ENCODE data around the gene MEN1. TPM values are rescaled to one million over a fixed set of nuclear protein-coding genes. Genes with fewer than 3 reads are reported as not detected.
A peak's percentile ranks its signal among the peaks of the same experiment; 100 is the strongest.

MEN1 gene
- polyA plus RNA-seq, 3 donors from 2014 or later: 15.3 to 36.1 (median 27.1) TPM

GRCh38 chr11:64788321-64789215 is 21.8 kb downstream of the MEN1 start:
- Mint-ChIP-seq H3K27me3 (ENCODE audit: low read depth in 3 of 3) (peaks cover 0 to 3% (median 3%) of the 10 kb centered on the region in 3 donors), H3K27ac (no peak overlapping the region), H3K4me3 (no peak overlapping the region)

GRCh38 chr11:64787526-64788320 is 22.6 kb downstream of the MEN1 start:
- DNase-seq: peak; percentile 40 to 49 (median 46)
- Mint-ChIP-seq H3K9me3 (no peaks in the 10 kb centered on the region), H3K27me3 (ENCODE audit: low read depth in 3 of 3) (peaks cover 0 to 3% (median 3%) of the 10 kb centered on the region in 3 donors), H3K27ac (peak overlapping the region in 1 of 6 donors; percentile 76), H3K4me1 (peaks cover 4 to 5% of the 10 kb centered on the region in 2 donors), H3K4me3 (no peak overlapping the region), H3K36me3 (no peaks in the 10 kb centered on the region)

More at GRCh38 chr11:64788321-64789215, 21.8 kb downstream of the MEN1 start:
- Mint-ChIP-seq H3K36me3 (no peaks in the 10 kb centered on the region), H3K4me1 (peaks cover 4 to 5% of the 10 kb centered on the region in 2 donors), H3K9me3 (no peaks in the 10 kb centered on the region)
- no peak for DNase-seq

GRCh38 chr11:64786308-64786707 is 24.0 kb downstream of the MEN1 start:
- Mint-ChIP-seq H3K27ac (no peak overlapping the region), H3K4me1 (peaks cover 4 to 5% of the 10 kb centered on the region in 2 donors), H3K27me3 (ENCODE audit: low read depth in 3 of 3) (peaks cover 0 to 3% (median 0%) of the 10 kb centered on the region in 3 donors), H3K36me3 (no peaks in the 10 kb centered on the region), H3K9me3 (no peaks in the 10 kb centered on the region), H3K4me3 (no peak overlapping the region)
- no peak for DNase-seq

GRCh38 chr11:64784813-64785581 is 25.4 kb downstream of the MEN1 start:
- DNase-seq: no peak
- Mint-ChIP-seq H3K27ac (no peak overlapping the region), H3K36me3 (no peaks in the 10 kb centered on the region), H3K9me3 (no peaks in the 10 kb centered on the region), H3K4me3 (no peak overlapping the region), H3K4me1 (peaks cover 4 to 11% of the 10 kb centered on the region in 2 donors), H3K27me3 (ENCODE audit: low read depth in 3 of 3) (peaks cover 0 to 5% (median 0%) of the 10 kb centered on the region in 3 donors)

- Mint-ChIP-seq H3K27me3 (ENCODE audit: low read depth in 3 of 3) (peaks cover 20 to 29% (median 20%) of the 10 kb centered on the region in 3 donors), H3K4me1 (peaks cover 42 to 57% of the 10 kb centered on the region in 2 donors), H3K27ac (peak within 1 kb of the TSS; percentile 98 to 100 (median 99)), H3K4me3 (peak within 1 kb of the TSS; percentile 89 to 97 (median 94)), H3K9me3 (no peaks in the 10 kb centered on the region), H3K36me3 (peaks cover 8 to 30% (median 26%) of the 10 kb centered on the region in 3 donors)
- peak; percentile 100 for DNase-seq
Observed at GRCh38 chr11:64778473-64779298, 31.7 kb downstream of the MEN1 start, which contains the start of gene SF1. Gene SF1, minus strand, starts transcription at chr11:64778542. Its CDS starts 150 bp downstream, at chr11:64778392.

- Mint-ChIP-seq H3K4me3 (peak overlapping the region in 4 of 5 donors; percentile 87 to 97 (median 91)), H3K4me1 (peaks cover 45 to 62% of the 10 kb centered on the region in 2 donors), H3K27ac (peak overlapping the region in 5 of 6 donors; percentile 98 to 100 (median 99)), H3K27me3 (ENCODE audit: low read depth in 3 of 3) (peaks cover 20 to 29% (median 20%) of the 10 kb centered on the region in 3 donors), H3K9me3 (no peaks in the 10 kb centered on the region), H3K36me3 (peaks cover 11 to 35% (median 32%) of the 10 kb centered on the region in 3 donors)
- DNase-seq: no peak
Observed at GRCh38 chr11:64778223-64778472, 32.2 kb downstream of the MEN1 start.

- Mint-ChIP-seq H3K9me3 (no peaks in the 10 kb centered on the region), H3K4me3 (peak overlapping the region; percentile 88 to 95 (median 94)), H3K27me3 (ENCODE audit: low read depth in 3 of 3) (peaks cover 20 to 29% (median 20%) of the 10 kb centered on the region in 3 donors), H3K27ac (peak overlapping the region; percentile 86 to 96 (median 92)), H3K36me3 (peaks cover 11 to 40% (median 37%) of the 10 kb centered on the region in 3 donors), H3K4me1 (peaks cover 50 to 68% of the 10 kb centered on the region in 2 donors)
- peak; percentile 82 to 87 (median 87) for DNase-seq
Observed at GRCh38 chr11:64777449-64778222, 32.7 kb downstream of the MEN1 start.

- Mint-ChIP-seq H3K4me1 (peaks cover 58 to 75% of the 10 kb centered on the region in 2 donors), H3K27me3 (ENCODE audit: low read depth in 3 of 3) (peaks cover 20 to 29% (median 20%) of the 10 kb centered on the region in 3 donors), H3K36me3 (peaks cover 11 to 47% (median 42%) of the 10 kb centered on the region in 3 donors), H3K9me3 (no peaks in the 10 kb centered on the region), H3K27ac (peak overlapping the region; percentile 86 to 96 (median 92)), H3K4me3 (peak overlapping the region; percentile 88 to 95 (median 94))
- no peak for DNase-seq
Observed at GRCh38 chr11:64776875-64777274, 33.5 kb downstream of the MEN1 start.

GRCh38 chr11:64776425-64776824 is 33.9 kb downstream of the MEN1 start:
- peaks cover 20 to 29% (median 23%) of the 10 kb centered on the region in 3 donors for H3K27me3 Mint-ChIP-seq (ENCODE audit: low read depth in 3 of 3)
- H3K4me1 Mint-ChIP-seq: peaks cover 62 to 80% of the 10 kb centered on the region in 2 donors
- peak overlapping the region; percentile 88 to 95 (median 94) for H3K4me3 Mint-ChIP-seq
- peak overlapping the region; percentile 86 to 96 (median 92) for H3K27ac Mint-ChIP-seq
- H3K9me3 Mint-ChIP-seq: no peaks in the 10 kb centered on the region
- H3K36me3 Mint-ChIP-seq: peaks cover 11 to 52% (median 47%) of the 10 kb centered on the region in 3 donors
- no peak for DNase-seq

GRCh38 chr11:64774144-64774543 is 36.2 kb downstream of the MEN1 start:
- no peak for DNase-seq
- H3K27me3 Mint-ChIP-seq (ENCODE audit: low read depth in 3 of 3): peaks cover 17 to 33% (median 23%) of the 10 kb centered on the region in 3 donors
- peaks cover 63 to 83% of the 10 kb centered on the region in 2 donors for H3K4me1 Mint-ChIP-seq
- H3K4me3 Mint-ChIP-seq: peak overlapping the region in 1 of 5 donors; percentile 14
- peaks cover 26 to 71% (median 68%) of the 10 kb centered on the region in 3 donors for H3K36me3 Mint-ChIP-seq
- H3K27ac Mint-ChIP-seq: peak overlapping the region in 4 of 6 donors; percentile 2 to 71 (median 26)
- H3K9me3 Mint-ChIP-seq: no peaks in the 10 kb centered on the region

GRCh38 chr11:64772303-64773018 is 37.9 kb downstream of the MEN1 start:
- no peak for DNase-seq
- no peak overlapping the region for H3K4me3 Mint-ChIP-seq
- peak overlapping the region in 4 of 6 donors; percentile 14 to 72 (median 62) for H3K27ac Mint-ChIP-seq
- H3K4me1 Mint-ChIP-seq: peaks cover 70 to 95% of the 10 kb centered on the region in 2 donors
- H3K27me3 Mint-ChIP-seq (ENCODE audit: low read depth in 3 of 3): peaks cover 12 to 39% (median 23%) of the 10 kb centered on the region in 3 donors
- peaks cover 34 to 86% (median 78%) of the 10 kb centered on the region in 3 donors for H3K36me3 Mint-ChIP-seq
- no peaks in the 10 kb centered on the region for H3K9me3 Mint-ChIP-seq
